ENCODE results near the gene COL7A1.

COL7A1 gene

DNA sequence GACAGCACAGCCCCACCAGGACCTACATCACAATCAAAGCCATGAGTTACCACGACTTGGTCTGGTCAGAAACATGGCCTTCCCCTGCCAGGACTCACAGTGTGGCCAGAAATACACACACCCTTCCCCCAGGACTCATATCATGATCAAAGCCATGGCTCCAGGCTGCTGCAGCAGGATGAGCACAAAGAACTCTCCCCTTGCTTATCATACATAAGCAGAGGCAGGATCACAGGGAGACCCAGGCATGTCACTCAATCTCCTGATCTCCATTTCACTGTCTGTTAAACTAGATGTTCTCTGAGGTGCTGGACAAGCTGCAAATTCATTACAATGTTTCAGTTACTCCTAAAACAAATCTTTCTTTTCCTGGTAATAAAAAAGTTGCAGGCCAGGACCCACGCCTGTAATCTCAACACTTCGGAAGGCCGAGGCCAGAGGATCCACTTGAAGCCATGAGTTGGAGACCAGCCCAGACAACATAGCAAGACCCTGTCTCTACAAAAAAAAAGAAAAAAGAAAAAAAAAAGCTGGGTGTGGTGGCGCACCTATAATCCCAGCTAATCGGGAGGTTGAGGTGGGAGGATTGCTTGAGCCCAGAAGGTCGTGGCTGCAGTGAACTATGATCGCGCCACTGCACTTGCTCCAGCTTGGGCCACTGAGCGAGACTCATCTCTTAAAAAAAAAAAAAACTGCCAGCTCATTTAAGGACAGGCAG lies 39.7 kb downstream of the COL7A1 start:
- Histone ChIP-seq H3K18ac (ENCODE audit: low read length) (no peak overlapping the region), H3K79me1 (ENCODE audit: low read depth, low read length) (peaks cover 4% of the 10 kb centered on the region), H2AFZ (ENCODE audit: low read length) (no peak overlapping the region), H3K14ac (ENCODE audit: low read length) (no peak overlapping the region), H3K9me3 (replicated peaks in 1 of 2; ENCODE audit: control insufficient read depth in 2 of 2, insufficient read depth in 1 of 2, low read depth in 1 of 2, low read length in 2 of 2) (no peaks in the 10 kb centered on the region), H3K36me3 (replicated peaks in 1 of 2; ENCODE audit: control insufficient read depth in 2 of 2, insufficient read depth in 2 of 2, low read length in 2 of 2) (peaks cover 0 to 3% of the 10 kb centered on the region in 2 donors), H2AK5ac (ENCODE audit: low read depth, low read length) (no peak overlapping the region), H3K9ac (ENCODE audit: low read depth, low read length, poor library complexity) (peak overlapping the region; percentile 7), H3K4me1 (ENCODE audit: control insufficient read depth in 2 of 2, insufficient read depth in 1 of 2, low read depth in 1 of 2, low read length in 2 of 2) (peaks cover 20 to 30% of the 10 kb centered on the region in 2 donors), H3K23ac (ENCODE audit: low read depth, low read length, poor library complexity) (no peak overlapping the region), H4K8ac (ENCODE audit: low read depth, low read length) (no peak overlapping the region), H3K4me3 (ENCODE audit: low read length in 2 of 2) (peak overlapping the region in 1 of 2 donors; percentile 70), H2BK120ac (ENCODE audit: low read depth, low read length) (no peak overlapping the region), H4K91ac (ENCODE audit: low read depth, low read length, poor library complexity) (no peak overlapping the region), H2BK5ac (ENCODE audit: low read length) (no peak overlapping the region), H3K27ac (replicated peaks; ENCODE audit: low read length) (no peak overlapping the region), H2BK15ac (ENCODE audit: low read length) (no peak overlapping the region), H2BK12ac (ENCODE audit: low read length) (no peak overlapping the region), H3K27me3 (ENCODE audit: control insufficient read depth in 3 of 3, insufficient read depth in 3 of 3, low read depth in 1 of 3, low read length in 3 of 3) (no peaks in the 10 kb centered on the region), H3K4me2 (ENCODE audit: insufficient read depth, low read length, poor library complexity, severe bottlenecking) (no peak overlapping the region), H3K4ac (ENCODE audit: low read length) (no peak overlapping the region)
- no peak for DNase-seq (ENCODE audit: low spot score)
- no CpG with 5 or more reads among the region's 10 CpGs for WGBS, 2 donors (ENCODE audit: extremely low coverage in 2 of 2, insufficient read length in 2 of 2, insufficient replicate concordance in 1 of 2)

DNA sequence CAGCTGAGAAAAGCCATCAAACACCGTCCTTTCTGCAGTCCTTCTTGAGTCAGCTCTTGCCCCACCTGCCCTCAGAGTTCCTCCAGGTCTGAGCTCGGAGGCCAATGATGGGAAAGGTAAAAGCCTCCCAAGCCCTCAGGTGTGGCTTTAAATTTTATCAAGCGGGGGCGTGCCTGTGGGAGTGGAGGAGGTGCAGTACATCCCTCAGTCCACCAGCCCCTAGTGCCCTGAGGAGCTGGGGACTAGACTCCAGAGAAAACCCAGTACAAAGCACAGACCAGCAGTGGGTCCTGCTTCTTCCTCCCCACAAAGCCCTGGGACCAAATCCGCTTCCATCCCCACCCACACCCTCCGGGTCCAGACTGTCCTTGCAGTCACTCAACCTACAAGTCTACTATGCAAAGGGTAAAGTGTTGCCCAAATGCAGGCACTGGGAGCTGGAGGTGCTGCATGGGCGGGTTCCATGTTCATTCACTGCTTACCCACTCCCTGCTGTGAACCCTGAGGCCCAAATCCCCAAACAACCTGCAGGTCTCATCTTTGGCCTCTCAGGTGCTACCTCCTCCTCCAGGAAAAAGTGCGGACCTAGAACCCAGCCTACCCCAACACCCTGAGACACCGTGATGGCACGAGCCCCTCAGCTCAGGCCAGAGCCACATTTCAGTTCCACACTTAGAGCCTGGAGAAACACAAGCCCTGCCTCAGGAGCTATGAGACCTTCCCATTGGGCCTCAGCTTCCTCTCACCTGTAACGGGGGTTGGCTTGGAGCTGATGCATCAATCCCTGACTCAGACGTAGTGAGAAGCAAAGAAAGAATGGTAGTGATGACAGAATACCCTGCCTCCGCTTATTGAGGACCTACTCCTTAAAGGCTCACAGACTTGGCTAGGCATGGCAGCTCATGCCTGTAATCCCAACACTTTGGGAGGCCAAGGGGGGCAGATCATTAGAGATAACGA lies 41.0 kb downstream of the COL7A1 start:
- Histone ChIP-seq H3K9ac (ENCODE audit: low read depth, low read length, poor library complexity) (peak overlapping the region; percentile 22), H2BK12ac (ENCODE audit: low read length) (no peak overlapping the region), H4K8ac (ENCODE audit: low read depth, low read length) (no peak overlapping the region), H3K4me1 (ENCODE audit: control insufficient read depth in 2 of 2, insufficient read depth in 1 of 2, low read depth in 1 of 2, low read length in 2 of 2) (peaks cover 14 to 23% of the 10 kb centered on the region in 2 donors), H3K27ac (replicated peaks; ENCODE audit: low read length) (no peak overlapping the region), H2AFZ (ENCODE audit: low read length) (no peak overlapping the region), H2AK5ac (ENCODE audit: low read depth, low read length) (peak overlapping the region; percentile 37), H2BK15ac (ENCODE audit: low read length) (no peak overlapping the region), H3K18ac (ENCODE audit: low read length) (peak overlapping the region; percentile 11), H3K14ac (ENCODE audit: low read length) (no peak overlapping the region), H2BK5ac (ENCODE audit: low read length) (no peak overlapping the region), H3K4me3 (ENCODE audit: low read length in 2 of 2) (no peak overlapping the region), H3K79me1 (ENCODE audit: low read depth, low read length) (peaks cover 4% of the 10 kb centered on the region), H3K27me3 (ENCODE audit: control insufficient read depth in 3 of 3, insufficient read depth in 3 of 3, low read depth in 1 of 3, low read length in 3 of 3) (no peaks in the 10 kb centered on the region), H3K23ac (ENCODE audit: low read depth, low read length, poor library complexity) (peak overlapping the region; percentile 0), H4K91ac (ENCODE audit: low read depth, low read length, poor library complexity) (no peak overlapping the region), H3K4ac (ENCODE audit: low read length) (no peak overlapping the region), H3K36me3 (replicated peaks in 1 of 2; ENCODE audit: control insufficient read depth in 2 of 2, insufficient read depth in 2 of 2, low read length in 2 of 2) (peaks cover 3% of the 10 kb centered on the region in 2 donors), H2BK120ac (ENCODE audit: low read depth, low read length) (no peak overlapping the region), H3K4me2 (ENCODE audit: insufficient read depth, low read length, poor library complexity, severe bottlenecking) (no peak overlapping the region), H3K9me3 (replicated peaks in 1 of 2; ENCODE audit: control insufficient read depth in 2 of 2, insufficient read depth in 1 of 2, low read depth in 1 of 2, low read length in 2 of 2) (no peaks in the 10 kb centered on the region)
- no CpG with 5 or more reads among the region's 14 CpGs for WGBS, 2 donors (ENCODE audit: extremely low coverage in 2 of 2, insufficient read length in 2 of 2, insufficient replicate concordance in 1 of 2)
- DNase-seq (ENCODE audit: low spot score), result no peak

DNA sequence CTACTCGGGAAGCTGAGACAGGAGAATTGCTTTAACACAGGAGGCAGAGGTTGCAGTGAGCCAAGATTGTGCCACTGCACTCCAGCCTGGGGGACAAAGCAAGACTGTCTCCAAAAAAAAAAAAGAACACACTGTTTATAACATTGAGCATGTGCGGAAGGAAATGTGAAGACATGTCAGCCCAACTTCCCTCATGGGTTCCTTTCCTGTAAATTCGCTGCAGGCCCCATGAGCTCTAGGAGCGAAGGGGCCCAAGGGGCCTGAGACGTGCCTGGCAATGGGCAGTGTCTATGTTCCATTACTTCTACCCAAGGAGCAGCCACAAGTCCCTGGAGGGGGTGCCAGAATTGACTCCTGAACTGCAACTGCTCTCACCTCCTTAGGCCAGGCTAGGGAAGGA lies 41.8 kb downstream of the COL7A1 start:
- Histone ChIP-seq H3K4me1 (ENCODE audit: control insufficient read depth in 2 of 2, insufficient read depth in 1 of 2, low read depth in 1 of 2, low read length in 2 of 2) (peaks cover 16 to 21% of the 10 kb centered on the region in 2 donors), H3K27me3 (ENCODE audit: control insufficient read depth in 3 of 3, insufficient read depth in 3 of 3, low read depth in 1 of 3, low read length in 3 of 3) (no peaks in the 10 kb centered on the region), H4K91ac (ENCODE audit: low read depth, low read length, poor library complexity) (no peak overlapping the region), H3K4me3 (ENCODE audit: low read length in 2 of 2) (no peak overlapping the region), H3K27ac (replicated peaks; ENCODE audit: low read length) (no peak overlapping the region), H4K8ac (ENCODE audit: low read depth, low read length) (no peak overlapping the region), H3K14ac (ENCODE audit: low read length) (no peak overlapping the region), H3K9ac (ENCODE audit: low read depth, low read length, poor library complexity) (no peak overlapping the region), H3K4me2 (ENCODE audit: insufficient read depth, low read length, poor library complexity, severe bottlenecking) (no peak overlapping the region), H2AFZ (ENCODE audit: low read length) (no peak overlapping the region), H2BK5ac (ENCODE audit: low read length) (no peak overlapping the region), H2BK12ac (ENCODE audit: low read length) (no peak overlapping the region), H3K23ac (ENCODE audit: low read depth, low read length, poor library complexity) (no peak overlapping the region), H3K4ac (ENCODE audit: low read length) (no peak overlapping the region), H2BK120ac (ENCODE audit: low read depth, low read length) (no peak overlapping the region), H2BK15ac (ENCODE audit: low read length) (no peak overlapping the region), H3K18ac (ENCODE audit: low read length) (no peak overlapping the region), H3K79me1 (ENCODE audit: low read depth, low read length) (peaks cover 4% of the 10 kb centered on the region), H3K36me3 (replicated peaks in 1 of 2; ENCODE audit: control insufficient read depth in 2 of 2, insufficient read depth in 2 of 2, low read length in 2 of 2) (peaks cover 3 to 7% of the 10 kb centered on the region in 2 donors), H3K9me3 (replicated peaks in 1 of 2; ENCODE audit: control insufficient read depth in 2 of 2, insufficient read depth in 1 of 2, low read depth in 1 of 2, low read length in 2 of 2) (no peaks in the 10 kb centered on the region), H2AK5ac (ENCODE audit: low read depth, low read length) (no peak overlapping the region)
- no CpG with 5 or more reads among the region's 5 CpGs for WGBS, 2 donors (ENCODE audit: extremely low coverage in 2 of 2, insufficient read length in 2 of 2, insufficient replicate concordance in 1 of 2)
- DNase-seq (ENCODE audit: low spot score), result no peak
